ENCODE data around the gene RAB5IF. TPM values are rescaled to one million over a fixed set of nuclear protein-coding genes. Genes with fewer than 3 reads are reported as not detected.

The RAB5IF gene
- polyA plus RNA-seq, 1 donor from 2014 or later = 205 TPM

GRCh38 chr20:36646678-36647077, 41.1 kb downstream of the RAB5IF start:
- Histone ChIP-seq H4K20me1 (ENCODE audit: insufficient read depth) (no peaks in the 10 kb centered on the region), H3K27ac (ENCODE audit: low read length) (no peak overlapping the region), H3K9me2 (ENCODE audit: insufficient read depth, low read length) (no peaks in the 10 kb centered on the region), H3K9me3 (ENCODE audit: low read length) (no peaks in the 10 kb centered on the region), H3K79me2 (replicated peaks; ENCODE audit: insufficient read depth, low read length) (no peaks in the 10 kb centered on the region), H3K27me3 (ENCODE audit: insufficient read depth, low read depth, low read length) (no peaks in the 10 kb centered on the region), H3K4me2 (ENCODE audit: low read length) (no peak overlapping the region), H3K4me3 (ENCODE audit: low read length) (no peak overlapping the region), H3F3A (ENCODE audit: insufficient read depth, low read length, poor library complexity, severe bottlenecking) (no peaks in the 10 kb centered on the region), H2AFZ (ENCODE audit: low read depth, low read length) (no peak overlapping the region), H3K9ac (ENCODE audit: low read length) (no peak overlapping the region), H3K36me3 (ENCODE audit: insufficient read depth, low read length) (no peaks in the 10 kb centered on the region)
- TF ChIP-seq RAD21 (conservative IDR thresholded peaks at IDR 0.05) (no peak), SMC3 (conservative IDR thresholded peaks at IDR 0.05; ENCODE audit: poor library complexity) (no peak), TAF1 (IDR thresholded peaks at IDR 0.05; ENCODE audit: low read depth) (no peak), MXI1 (conservative IDR thresholded peaks at IDR 0.05; ENCODE audit: poor library complexity, severe bottlenecking) (no peak), CTCF (IDR thresholded peaks at IDR 0.05; ENCODE audit: poor library complexity, severe bottlenecking) (no peak), EZH2 (IDR thresholded peaks at IDR 0.05; ENCODE audit: borderline replicate concordance, insufficient read depth, low read length, poor library complexity, severe bottlenecking) (no peak), EP300 (conservative IDR thresholded peaks at IDR 0.05; ENCODE audit: poor library complexity, severe bottlenecking) (no peak), POLR2AphosphoS5 (IDR thresholded peaks at IDR 0.05) (no peak), REST (IDR thresholded peaks at IDR 0.05; ENCODE audit: borderline replicate concordance) (no peak)

- H4K20me1 ChIP-seq (ENCODE audit: insufficient read depth) = no peaks in the 10 kb centered on the region
- no peak for TF ChIP-seq TAF1 (IDR thresholded peaks at IDR 0.05; ENCODE audit: low read depth)
- no peak for TF ChIP-seq REST (IDR thresholded peaks at IDR 0.05; ENCODE audit: borderline replicate concordance)
- no peak for TF ChIP-seq EZH2 (IDR thresholded peaks at IDR 0.05; ENCODE audit: borderline replicate concordance, insufficient read depth, low read length, poor library complexity, severe bottlenecking)
- no peak for TF ChIP-seq RAD21 (conservative IDR thresholded peaks at IDR 0.05)
- TF ChIP-seq MXI1 (conservative IDR thresholded peaks at IDR 0.05; ENCODE audit: poor library complexity, severe bottlenecking) = no peak
- TF ChIP-seq POLR2AphosphoS5 (IDR thresholded peaks at IDR 0.05) = no peak
- no peaks in the 10 kb centered on the region for H3K9me2 ChIP-seq (ENCODE audit: insufficient read depth, low read length)
- H3K27me3 ChIP-seq (ENCODE audit: insufficient read depth, low read depth, low read length) = no peaks in the 10 kb centered on the region
- no peak overlapping the region for H3K4me3 ChIP-seq (ENCODE audit: low read length)
- no peaks in the 10 kb centered on the region for H3K9me3 ChIP-seq (ENCODE audit: low read length)
- no peaks in the 10 kb centered on the region for H3F3A ChIP-seq (ENCODE audit: insufficient read depth, low read length, poor library complexity, severe bottlenecking)
- no peak overlapping the region for H3K9ac ChIP-seq (ENCODE audit: low read length)
- no peak overlapping the region for H3K4me2 ChIP-seq (ENCODE audit: low read length)
- no peaks in the 10 kb centered on the region for H3K79me2 ChIP-seq (replicated peaks; ENCODE audit: insufficient read depth, low read length)
- no peak overlapping the region for H3K27ac ChIP-seq (ENCODE audit: low read length)
- no peak overlapping the region for H2AFZ ChIP-seq (ENCODE audit: low read depth, low read length)
- no peaks in the 10 kb centered on the region for H3K36me3 ChIP-seq (ENCODE audit: insufficient read depth, low read length)
Observed at GRCh38 chr20:36647196-36648121, 41.9 kb downstream of the RAB5IF start.
